GM12878 (cell line): ENCODE data around the gene RPS16. TPM values are rescaled to one million over a fixed set of nuclear protein-coding genes. Genes with fewer than 3 reads are reported as not detected.

ENCODE experiments used
- ATAC-seq: fragments of 200-7000 bp; cut with Tn5 transposase; 3 replicates; pipeline ENCODE4 v1.9.1; 2020; ENCODE audit warnings: mild to moderate bottlenecking, moderate library complexity
- BruUV-seq: library from RNA; stranded (reverse); fragments of 400-500 nt; replicated peaks from 2 replicates; lab custom pipeline; 2021; lab: Mats Ljungman, UMichigan
- CTCF ChIA-PET: fragments of 300-600 bp; sonication (Branson Sonifier 250); formaldehyde crosslinking; extraction: SDS; loops from one replicate; lab custom pipeline; 2021; ENCODE audit warnings: inconsistent platforms; lab: Yijun Ruan, JAX
- POLR2A ChIA-PET: fragments of 350-600 bp; formaldehyde crosslinking; extraction: SDS; loops from one replicate; lab custom pipeline; 2021; ENCODE audit warnings: inconsistent platforms; lab: Charles Lee
- RAD21 ChIA-PET: fragments of 300-600 bp; sonication (Branson Sonifier 250); formaldehyde crosslinking; loops from one replicate; lab custom pipeline; 2023; ENCODE audit warnings: antibody characterized with exemption; ENCODE audit not compliant: unreplicated experiment; lab: Charles Lee
- SMC1A ChIA-PET: fragments of 300-600 bp; sonication (Branson Sonifier 250); formaldehyde crosslinking; loops from one replicate; lab custom pipeline; 2023; ENCODE audit not compliant: unreplicated experiment, uncharacterized antibody; lab: Charles Lee
- DNase-seq: peaks from one replicate; pipeline ENCODE4 v3.0.0-alpha.2; 2011; ENCODE audit warnings: low read depth, low spot score
- FAIRE-seq: peaks from 3 replicates; lab custom pipeline; 2011; peaks lifted over from hg19 to GRCh38; lab: Jason Lieb, UNC
- H2AFZ ChIP-seq: 2 replicates; pipeline ENCODE4 v1.6.0; 2011; ENCODE audit warnings: low read depth, low read length, control low read depth; ENCODE audit not compliant: control insufficient read depth
- H3K27ac ChIP-seq: 2 replicates; pipeline ENCODE4 v1.5.1; 2011; ENCODE audit warnings: control low read depth; ENCODE audit not compliant: control insufficient read depth, insufficient read depth
- H3K27me3 ChIP-seq, 2 experiments: replicated peaks in 1 of 2; 2 replicates each; pipeline versions ENCODE4 v1.6.0 to v1.6.1; 2011; ENCODE audit warnings: low read length in 1 of 2; ENCODE audit not compliant: control insufficient read depth in 2 of 2, insufficient read depth in 2 of 2
- H3K36me3 ChIP-seq, 2 experiments: 2 replicates each; pipeline ENCODE4 v1.5.1; 2011; ENCODE audit warnings: low read length in 1 of 2; ENCODE audit not compliant: control insufficient read depth in 2 of 2, insufficient read depth in 2 of 2
- H3K4me1 ChIP-seq: 2 replicates; pipeline ENCODE4 v1.6.1; 2011; ENCODE audit warnings: mild to moderate bottlenecking, low read length, moderate library complexity, mixed read lengths; ENCODE audit not compliant: control insufficient read depth, insufficient read depth
- H3K4me2 ChIP-seq: 2 replicates; pipeline ENCODE4 v1.6.0; 2011; ENCODE audit warnings: control low read depth; ENCODE audit not compliant: control insufficient read depth, insufficient read depth
- H3K4me3 ChIP-seq: fragments of 200-600 bp; sonication (generic); 2 replicates; pipeline ENCODE4 v1.5.1; 2016
- H3K79me2 ChIP-seq: 2 replicates; pipeline ENCODE4 v1.6.0; 2011; ENCODE audit warnings: low read length; ENCODE audit not compliant: control insufficient read depth, insufficient read depth
- H3K9ac ChIP-seq: 2 replicates; pipeline ENCODE4 v1.8.0; 2011; ENCODE audit warnings: low read length, control low read depth, mixed read lengths; ENCODE audit not compliant: control insufficient read depth, insufficient read depth
- H3K9me3 ChIP-seq: replicated peaks from 3 replicates; pipeline ENCODE4 v1.5.1; 2011; ENCODE audit warnings: mild to moderate bottlenecking, low read length; ENCODE audit not compliant: control insufficient read depth, insufficient read depth
- H4K20me1 ChIP-seq: 2 replicates; pipeline ENCODE4 v1.6.0; 2011; ENCODE audit not compliant: control insufficient read depth, insufficient read depth
- CHD2 ChIP-seq: IDR thresholded peaks from 2 replicates; pipeline ENCODE4 v1.6.1; 2011; ENCODE audit warnings: low read depth, low read length, improper control_type of control experiment, borderline replicate concordance
- LARP7 ChIP-seq: fragments of 450-650 bp; IDR thresholded peaks from 2 replicates; pipeline ENCODE4 v1.6.1; 2017; ENCODE audit warnings: mild to moderate bottlenecking
- REST ChIP-seq: IDR thresholded peaks from 2 replicates; pipeline ENCODE4 v1.6.1; 2012; ENCODE audit warnings: mild to moderate bottlenecking, low read depth, low read length
- SKIL ChIP-seq: fragments of 450-650 bp; IDR thresholded peaks from 2 replicates; pipeline ENCODE4 v1.6.1; 2017; ENCODE audit warnings: mild to moderate bottlenecking, low read depth, inconsistent platforms; ENCODE audit not compliant: poor library complexity, severe bottlenecking
- WGBS: methylation state at CpG from one replicate; pipeline ENCODE4 v1.1.6; 2016; ENCODE audit warnings: low lambda C conversion rate; ENCODE audit not compliant: insufficient replicate concordance, insufficient coverage; ENCODE audit errors: missing lambda C conversion rate; 5-methylcytosine and 5-hydroxymethylcytosine counted together
- in situ Hi-C: fragments of 300-500 bp; cut with MboI; formaldehyde crosslinking; loops from 9 replicates; pipeline ENCODE4 v1.14.3; 2018; ENCODE audit warnings: mixed read lengths
- intact Hi-C: fragments of 100-400 bp; cut with micrococcal nuclease; formaldehyde crosslinking; loops from one replicate; pipeline ENCODE4 v1.14.2; 2022; ENCODE audit not compliant: unreplicated experiment
- polyA plus RNA-seq, 11 experiments: library from polyadenylated mRNA; depleted of rRNA in 4 of 11; unstranded in 6 of 11; stranded (reverse) in 5 of 11; fragments of >200 nt; fragmentation: Nextera tagmentation in 4 of 11; fragmentation: Illumina TruSeq in 1 of 11; extraction: Ambion mirVana in 4 of 11; extraction: Trizol in 1 of 11; gene quantifications; 1 replicate in 1 of 11; 2 replicates in 10 of 11; pipeline versions ENCODE4 v1.2.1 to v1.2.3, GENCODE V29; 2011 to 2016; ENCODE audit warnings: inconsistent platforms in 2 of 11, missing spikeins in 2 of 11, low read depth in 1 of 11
- total RNA-seq, 4 experiments: library from RNA; depleted of rRNA in 3 of 4; stranded (reverse); fragments of >200 nt in 3 of 4; fragmentation: Illumina TruSeq in 1 of 4; extraction: Trizol in 1 of 4; gene quantifications; 2 replicates each; pipeline versions ENCODE4 v1.2.1 to v1.2.3, GENCODE V29; 2013 to 2021

RPS16 gene
- total and polyA plus RNA-seq, 10 of the 15 experiments (the other 5 are each of a cell fraction or from before 2014, with no cell fraction given): 148 to 4,810 (median 2,343) TPM

DNA sequence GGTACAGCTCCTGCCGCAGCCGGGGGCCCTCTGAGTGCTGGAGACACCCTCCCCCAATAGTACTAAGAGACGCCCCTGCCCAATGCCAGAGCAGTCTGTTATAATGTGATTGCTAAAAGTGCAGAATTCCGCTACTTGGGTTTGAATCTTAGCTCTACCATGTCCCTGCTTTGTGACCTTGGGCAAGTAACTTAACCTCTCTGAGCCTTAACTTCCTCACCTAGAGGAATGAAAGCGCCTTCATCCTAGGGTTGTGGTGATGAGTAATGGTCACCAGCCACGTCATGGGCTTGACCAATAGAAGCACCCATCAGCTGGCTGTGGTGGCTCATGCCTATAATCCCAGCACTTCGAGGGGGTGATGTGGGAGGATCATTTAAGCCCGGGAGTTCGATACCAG is 16.7 kb downstream of the RPS16 start (continued):
- no peak for TF ChIP-seq REST
- TF ChIP-seq CHD2: no peak
- TF ChIP-seq SKIL: no peak
- TF ChIP-seq, all 136 proteins: peak for 0

- Histone ChIP-seq H3K27me3 (no peaks in the 10 kb centered on the region), H4K20me1 (no peaks in the 10 kb centered on the region), H2AFZ (no peak overlapping the region), H3K36me3 (peaks cover 6 to 10% of the 10 kb centered on the region in 2 experiments; a peak in 3 of 4 replicates), H3K9me3 (no peaks in the 10 kb centered on the region), H3K4me3 (no peak overlapping the region), H3K79me2 (peaks cover 24% of the 10 kb centered on the region), H3K4me2 (no peak overlapping the region), H3K27ac (no peak overlapping the region), H3K4me1 (no peaks in the 10 kb centered on the region), H3K9ac (no peak overlapping the region)
- CTCF ChIA-PET: interaction anchor here (0.6 kb wide), 1 partner anchor 111 kb away, joined by 3 read pairs; no protein-coding TSS in a partner anchor
- POLR2A ChIA-PET: interaction anchor here (0.7 to 1.2 kb wide), 2 partner anchors 11 to 217 kb away, joined by 3 read pairs; no protein-coding TSS in a partner anchor
- in situ Hi-C loops: no loop called here
- FAIRE-seq: no peak
- no TSS peak for BruUV-seq
- WGBS: 97% methylated on average over 30 of the region's 30 CpGs
- DNase-seq: no peak
- SMC1A ChIA-PET: no interaction called here
- ATAC-seq: no peak
- intact Hi-C loops: loop anchor here (10.0 kb wide), 1 partner anchor 117 kb away; the partner anchor contains the start of gene EID2B
- RAD21 ChIA-PET: no interaction called here
- no peak for TF ChIP-seq LARP7
These were observed 18.1 kb downstream of the RPS16 start for GRCh38 chr19:39417463-39418181.
